ENCODE data around the gene PAX1.
A peak's percentile ranks its signal among the peaks of the same experiment; 100 is the strongest.

PAX1 gene

DNA sequence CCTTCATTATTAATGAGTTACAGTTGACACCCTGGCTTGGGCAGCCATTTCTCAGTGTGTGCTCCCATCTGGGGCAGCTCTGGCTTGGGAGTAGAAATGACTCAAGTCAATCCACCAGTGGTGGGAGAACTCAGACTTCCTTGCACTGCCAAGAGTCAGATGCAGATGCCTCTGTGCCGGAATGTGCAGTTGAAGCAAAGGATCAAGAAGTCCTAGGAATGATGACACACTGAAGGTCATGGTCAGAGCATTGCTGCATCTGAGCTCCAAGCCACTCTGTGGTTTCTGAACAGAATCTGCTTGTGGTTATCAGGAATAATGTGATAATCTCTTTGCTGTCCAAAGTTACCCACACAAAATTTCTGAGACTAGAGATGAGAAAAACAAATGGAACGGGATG lies 19.5 kb upstream of the PAX1 start:
- H3K27me3 ChIP-seq (ENCODE audit: insufficient read depth, insufficient read length) = no peaks in the 10 kb centered on the region

DNA sequence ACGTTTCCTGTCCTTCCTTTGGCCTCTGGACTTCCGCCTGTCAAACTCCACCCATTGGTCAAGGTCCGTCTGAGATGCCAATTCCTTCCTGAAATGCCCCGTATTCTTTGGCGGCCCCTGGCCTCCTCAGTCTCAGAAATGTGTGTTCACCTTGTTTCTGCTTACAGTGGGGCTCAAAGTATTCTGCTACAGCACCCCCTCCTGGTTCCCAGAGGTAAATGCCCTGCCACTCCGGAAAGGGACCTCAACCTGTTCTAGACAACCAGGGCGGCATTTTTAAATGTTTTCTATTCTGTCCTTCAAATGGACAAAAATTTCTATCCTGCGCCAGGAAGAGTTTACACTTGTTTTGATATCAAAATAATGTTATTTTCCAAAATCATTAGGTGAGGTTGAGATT lies 12.1 kb upstream of the PAX1 start:
- no peaks in the 10 kb centered on the region for H3K36me3 ChIP-seq (ENCODE audit: insufficient read depth, insufficient read length, low read length)
- H3K9me3 ChIP-seq (ENCODE audit: insufficient read depth, low read length) = no peaks in the 10 kb centered on the region
- H3K4me3 ChIP-seq (ENCODE audit: insufficient read length, low read depth) = no peak overlapping the region
- TF ChIP-seq YY1 (IDR thresholded peaks at IDR 0.05; ENCODE audit: insufficient read depth, insufficient read length) = no peak
- no peak for TF ChIP-seq SUZ12 (IDR thresholded peaks at IDR 0.05; ENCODE audit: extremely low read depth, insufficient read depth, insufficient read length)
- TF ChIP-seq ZNF274 (IDR thresholded peaks at IDR 0.05; ENCODE audit: low read depth, low read length) = no peak
- H3K9ac ChIP-seq (ENCODE audit: insufficient read length, low read depth) = no peak overlapping the region
- H3K27me3 ChIP-seq (ENCODE audit: insufficient read depth, insufficient read length) = peaks cover 7% of the 10 kb centered on the region
- DNase-seq (ENCODE audit: low read depth, low spot score) = no peak
- no peaks in the 10 kb centered on the region for H3K4me1 ChIP-seq (ENCODE audit: insufficient read depth, insufficient read length)

More for the DNA sequence above, 19.5 kb upstream of the PAX1 start:
- TF ChIP-seq ZNF274 (IDR thresholded peaks at IDR 0.05; ENCODE audit: low read depth, low read length) (no peak), YY1 (IDR thresholded peaks at IDR 0.05; ENCODE audit: insufficient read depth, insufficient read length) (no peak), SUZ12 (IDR thresholded peaks at IDR 0.05; ENCODE audit: extremely low read depth, insufficient read depth, insufficient read length) (no peak)
- Histone ChIP-seq H3K9ac (ENCODE audit: insufficient read length, low read depth) (no peak overlapping the region), H3K4me1 (ENCODE audit: insufficient read depth, insufficient read length) (no peaks in the 10 kb centered on the region), H3K36me3 (ENCODE audit: insufficient read depth, insufficient read length, low read length) (no peaks in the 10 kb centered on the region), H3K9me3 (ENCODE audit: insufficient read depth, low read length) (no peaks in the 10 kb centered on the region), H3K4me3 (ENCODE audit: insufficient read length, low read depth) (no peak overlapping the region)
- DNase-seq (ENCODE audit: low read depth, low spot score) = no peak

DNA sequence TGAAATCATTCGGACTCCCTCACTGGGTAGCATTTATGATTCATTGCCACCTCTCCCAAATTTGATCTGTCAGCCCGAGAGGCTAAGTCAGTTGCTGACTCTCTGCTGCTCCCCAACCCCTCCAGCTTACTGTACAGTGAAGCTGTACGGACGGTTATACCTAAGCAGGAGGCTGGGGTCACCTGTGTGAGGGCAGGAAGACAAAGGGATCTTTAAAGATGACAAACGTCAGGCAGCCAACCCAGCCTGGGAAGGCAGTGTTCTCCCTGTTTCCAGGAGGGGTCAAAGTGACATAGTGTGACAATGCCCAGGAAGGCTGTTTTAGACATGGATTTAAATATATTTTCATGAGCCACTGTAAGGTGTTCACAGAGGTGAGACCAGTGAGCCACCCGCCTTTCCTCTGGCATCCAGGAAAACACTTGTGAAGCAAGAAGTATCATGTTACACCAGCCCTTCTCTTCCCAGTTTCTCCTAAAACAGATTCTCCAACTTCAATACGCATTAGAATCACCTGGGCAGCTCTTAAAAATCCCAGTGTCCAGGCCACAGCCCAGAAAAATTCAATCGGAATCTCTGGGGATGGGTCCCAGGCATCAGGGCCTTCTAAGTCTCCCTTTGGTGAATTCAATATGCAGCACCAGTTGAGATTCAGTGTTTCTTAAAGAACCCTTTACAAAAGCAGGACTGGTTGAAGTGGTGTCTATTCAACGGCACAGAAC lies 6.8 kb upstream of the PAX1 start:
- TF ChIP-seq ZNF274 (IDR thresholded peaks at IDR 0.05; ENCODE audit: low read depth, low read length) = no peak
- TF ChIP-seq SUZ12 (IDR thresholded peaks at IDR 0.05; ENCODE audit: extremely low read depth, insufficient read depth, insufficient read length) = no peak
- TF ChIP-seq YY1 (IDR thresholded peaks at IDR 0.05; ENCODE audit: insufficient read depth, insufficient read length) = no peak
- H3K4me1 ChIP-seq (ENCODE audit: insufficient read depth, insufficient read length) = peaks cover 6% of the 10 kb centered on the region
- no peaks in the 10 kb centered on the region for H3K9me3 ChIP-seq (ENCODE audit: insufficient read depth, low read length)
- DNase-seq (ENCODE audit: low read depth, low spot score) = no peak
- H3K36me3 ChIP-seq (ENCODE audit: insufficient read depth, insufficient read length, low read length) = no peaks in the 10 kb centered on the region
- no peak overlapping the region for H3K4me3 ChIP-seq (ENCODE audit: insufficient read length, low read depth)
- no peak overlapping the region for H3K9ac ChIP-seq (ENCODE audit: insufficient read length, low read depth)
- peaks cover 60% of the 10 kb centered on the region for H3K27me3 ChIP-seq (ENCODE audit: insufficient read depth, insufficient read length)

DNA sequence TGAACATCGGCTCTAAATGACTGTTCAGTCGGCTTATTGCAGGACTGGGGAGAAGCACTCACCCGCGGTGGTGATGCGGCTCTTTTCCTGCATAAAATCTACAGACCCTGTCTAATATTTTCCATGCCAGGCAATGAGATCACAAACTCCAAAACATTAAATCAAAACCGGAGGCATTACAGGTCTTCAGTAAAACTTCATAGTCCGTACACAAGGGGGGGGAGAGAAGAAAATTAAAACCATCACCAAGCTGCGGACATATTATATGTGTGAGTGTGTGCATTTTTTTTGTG lies 6.3 kb upstream of the PAX1 start:
- Histone ChIP-seq H3K4me3 (ENCODE audit: insufficient read length, low read depth) (no peak overlapping the region), H3K27me3 (ENCODE audit: insufficient read depth, insufficient read length) (peaks cover 65% of the 10 kb centered on the region), H3K9me3 (ENCODE audit: insufficient read depth, low read length) (no peaks in the 10 kb centered on the region; the same call in 1 of the 2 replicates), H3K36me3 (ENCODE audit: insufficient read depth, insufficient read length, low read length) (no peaks in the 10 kb centered on the region), H3K9ac (ENCODE audit: insufficient read length, low read depth) (no peak overlapping the region), H3K4me1 (ENCODE audit: insufficient read depth, insufficient read length) (peaks cover 6% of the 10 kb centered on the region)
- no peak for DNase-seq (ENCODE audit: low read depth, low spot score)
- no peak for TF ChIP-seq ZNF274 (IDR thresholded peaks at IDR 0.05; ENCODE audit: low read depth, low read length)
- TF ChIP-seq YY1 (IDR thresholded peaks at IDR 0.05; ENCODE audit: insufficient read depth, insufficient read length) = no peak
- no peak for TF ChIP-seq SUZ12 (IDR thresholded peaks at IDR 0.05; ENCODE audit: extremely low read depth, insufficient read depth, insufficient read length)

DNA sequence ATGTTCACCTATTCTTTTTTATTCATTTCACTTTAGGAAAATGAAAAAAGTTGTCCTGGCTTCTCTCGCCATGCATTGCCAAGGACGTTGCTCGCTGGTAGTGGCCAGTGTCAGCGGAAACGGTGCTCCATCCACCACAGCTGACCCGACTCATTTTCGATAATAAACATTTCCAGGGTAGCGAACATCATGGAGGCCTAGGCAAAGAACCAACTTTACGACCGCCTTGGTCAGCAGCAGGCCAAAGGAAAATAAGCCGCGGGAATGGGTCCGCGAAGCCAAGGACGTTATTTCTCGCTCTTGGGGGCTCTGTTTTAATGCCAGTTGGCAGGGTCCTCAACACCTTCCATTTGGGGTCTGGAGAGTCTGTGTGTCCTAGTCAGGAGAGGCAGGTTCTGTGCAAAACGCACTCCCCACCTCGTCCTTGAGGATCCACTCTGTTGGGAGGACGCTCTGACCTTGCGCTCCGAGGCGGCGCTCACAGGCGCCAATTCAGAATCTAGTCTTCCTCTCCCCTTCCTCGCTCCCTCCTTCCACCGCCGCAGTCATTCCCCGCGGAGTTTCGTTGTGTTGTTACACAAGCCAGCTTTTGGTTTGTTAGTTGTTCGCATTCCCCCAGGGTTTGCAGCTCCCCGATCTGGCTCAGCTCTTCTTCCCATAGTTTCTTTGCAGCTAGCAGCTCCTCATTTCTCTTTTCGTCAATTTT lies 4.1 kb upstream of the PAX1 start:
- Histone ChIP-seq H3K4me3 (ENCODE audit: insufficient read length, low read depth) (peak overlapping the region; percentile 18), H3K36me3 (ENCODE audit: insufficient read depth, insufficient read length, low read length) (no peaks in the 10 kb centered on the region), H3K9me3 (ENCODE audit: insufficient read depth, low read length) (no peaks in the 10 kb centered on the region; the same call in 1 of the 2 replicates), H3K9ac (ENCODE audit: insufficient read length, low read depth) (peak overlapping the region; percentile 50), H3K27me3 (ENCODE audit: insufficient read depth, insufficient read length) (peaks cover 83% of the 10 kb centered on the region), H3K4me1 (ENCODE audit: insufficient read depth, insufficient read length) (peaks cover 11% of the 10 kb centered on the region)
- no peak for DNase-seq (ENCODE audit: low read depth, low spot score)
- TF ChIP-seq ZNF274 (IDR thresholded peaks at IDR 0.05; ENCODE audit: low read depth, low read length) = no peak
- TF ChIP-seq YY1 (IDR thresholded peaks at IDR 0.05; ENCODE audit: insufficient read depth, insufficient read length) = no peak
- no peak for TF ChIP-seq SUZ12 (IDR thresholded peaks at IDR 0.05; ENCODE audit: extremely low read depth, insufficient read depth, insufficient read length)

DNA sequence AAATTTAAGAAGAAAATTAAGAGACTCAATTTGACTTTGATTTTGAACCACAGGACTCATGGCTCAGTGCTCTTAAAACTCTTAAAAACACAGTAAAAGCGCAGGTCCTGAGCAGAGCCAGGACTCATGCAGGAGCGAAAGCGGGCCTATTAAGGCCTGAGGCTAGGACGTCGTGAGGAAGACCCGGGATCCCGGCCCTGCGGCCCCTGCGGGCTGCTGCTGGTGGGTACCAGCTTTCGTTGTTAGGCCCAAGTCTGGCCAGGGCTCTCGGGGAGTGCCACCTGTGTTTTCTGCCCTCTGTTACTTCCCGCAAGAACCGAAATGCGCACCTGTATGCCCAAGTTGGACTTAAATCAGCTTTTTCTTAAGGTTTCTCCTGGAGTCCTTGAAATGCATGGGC lies 3.4 kb upstream of the PAX1 start:
- H3K4me1 ChIP-seq (ENCODE audit: insufficient read depth, insufficient read length) = peaks cover 11% of the 10 kb centered on the region
- no peaks in the 10 kb centered on the region for H3K36me3 ChIP-seq (ENCODE audit: insufficient read depth, insufficient read length, low read length)
- H3K9me3 ChIP-seq (ENCODE audit: insufficient read depth, low read length) = no peaks in the 10 kb centered on the region; the same call in 1 of the 2 replicates
- H3K4me3 ChIP-seq (ENCODE audit: insufficient read length, low read depth) = no peak overlapping the region
- H3K27me3 ChIP-seq (ENCODE audit: insufficient read depth, insufficient read length) = peaks cover 90% of the 10 kb centered on the region
- TF ChIP-seq SUZ12 (IDR thresholded peaks at IDR 0.05; ENCODE audit: extremely low read depth, insufficient read depth, insufficient read length) (no peak), YY1 (IDR thresholded peaks at IDR 0.05; ENCODE audit: insufficient read depth, insufficient read length) (no peak), ZNF274 (IDR thresholded peaks at IDR 0.05; ENCODE audit: low read depth, low read length) (no peak)
- DNase-seq (ENCODE audit: low read depth, low spot score) = no peak
- no peak overlapping the region for H3K9ac ChIP-seq (ENCODE audit: insufficient read length, low read depth)
